ENCODE measurements around the gene RABEP2. TPM values are rescaled to one million over a fixed set of nuclear protein-coding genes. Genes with fewer than 3 reads are reported as not detected.

Gene RABEP2
- total and polyA plus RNA-seq, 9 of the 15 experiments (the other 6 are each of a cell fraction or from before 2014, with no cell fraction given), result 0.15 to 13.4 (median 3.5) TPM

GRCh38 chr16:28879841-28880588 is 45.0 kb downstream of the RABEP2 start (continued):
- peak; percentile 51; the same call in 1 of the 2 replicates for TF ChIP-seq ZBTB7A (IDR thresholded peaks at IDR 0.05; ENCODE audit: borderline replicate concordance, control insufficient read depth, low read depth, low read length)
- TF ChIP-seq NKRF (IDR thresholded peaks at IDR 0.05; ENCODE audit: borderline replicate concordance), result peak; percentile 41; the same call in 1 of the 2 replicates
- no peak for TF ChIP-seq PHTF2 (CRISPR knock-in tag; IDR thresholded peaks at IDR 0.05)
- TF ChIP-seq, protein P1, sequence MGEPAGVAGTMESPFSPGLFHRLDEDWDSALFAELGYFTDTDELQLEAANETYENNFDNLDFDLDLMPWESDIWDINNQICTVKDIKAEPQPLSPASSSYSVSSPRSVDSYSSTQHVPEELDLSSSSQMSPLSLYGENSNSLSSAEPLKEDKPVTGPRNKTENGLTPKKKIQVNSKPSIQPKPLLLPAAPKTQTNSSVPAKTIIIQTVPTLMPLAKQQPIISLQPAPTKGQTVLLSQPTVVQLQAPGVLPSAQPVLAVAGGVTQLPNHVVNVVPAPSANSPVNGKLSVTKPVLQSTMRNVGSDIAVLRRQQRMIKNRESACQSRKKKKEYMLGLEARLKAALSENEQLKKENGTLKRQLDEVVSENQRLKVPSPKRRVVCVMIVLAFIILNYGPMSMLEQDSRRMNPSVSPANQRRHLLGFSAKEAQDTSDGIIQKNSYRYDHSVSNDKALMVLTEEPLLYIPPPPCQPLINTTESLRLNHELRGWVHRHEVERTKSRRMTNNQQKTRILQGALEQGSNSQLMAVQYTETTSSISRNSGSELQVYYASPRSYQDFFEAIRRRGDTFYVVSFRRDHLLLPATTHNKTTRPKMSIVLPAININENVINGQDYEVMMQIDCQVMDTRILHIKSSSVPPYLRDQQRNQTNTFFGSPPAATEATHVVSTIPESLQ (CRISPR knock-in tag; IDR thresholded peaks at IDR 0.05), result peak; percentile 93; the same call in 1 of the 2 replicates
- TF ChIP-seq FOXP4 (CRISPR knock-in tag; IDR thresholded peaks at IDR 0.05; ENCODE audit: borderline replicate concordance), result peak; percentile 95; the same call in 1 of the 2 replicates
- TF ChIP-seq, protein P2, sequence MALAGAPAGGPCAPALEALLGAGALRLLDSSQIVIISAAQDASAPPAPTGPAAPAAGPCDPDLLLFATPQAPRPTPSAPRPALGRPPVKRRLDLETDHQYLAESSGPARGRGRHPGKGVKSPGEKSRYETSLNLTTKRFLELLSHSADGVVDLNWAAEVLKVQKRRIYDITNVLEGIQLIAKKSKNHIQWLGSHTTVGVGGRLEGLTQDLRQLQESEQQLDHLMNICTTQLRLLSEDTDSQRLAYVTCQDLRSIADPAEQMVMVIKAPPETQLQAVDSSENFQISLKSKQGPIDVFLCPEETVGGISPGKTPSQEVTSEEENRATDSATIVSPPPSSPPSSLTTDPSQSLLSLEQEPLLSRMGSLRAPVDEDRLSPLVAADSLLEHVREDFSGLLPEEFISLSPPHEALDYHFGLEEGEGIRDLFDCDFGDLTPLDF (CRISPR knock-in tag; IDR thresholded peaks at IDR 0.05), result peak; percentile 74; the same call in 1 of the 2 replicates
- TF ChIP-seq, protein P3, sequence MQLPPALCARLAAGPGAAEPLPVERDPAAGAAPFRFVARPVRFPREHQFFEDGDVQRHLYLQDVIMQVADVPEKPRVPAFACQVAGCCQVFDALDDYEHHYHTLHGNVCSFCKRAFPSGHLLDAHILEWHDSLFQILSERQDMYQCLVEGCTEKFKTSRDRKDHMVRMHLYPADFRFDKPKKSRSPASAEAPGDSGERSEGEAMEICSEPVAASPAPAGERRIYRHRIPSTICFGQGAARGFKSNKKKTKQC (CRISPR knock-in tag; IDR thresholded peaks at IDR 0.05), result peak; percentile 92
- TF ChIP-seq ZNF431 (CRISPR knock-in tag; IDR thresholded peaks at IDR 0.05), result peak; percentile 41; the same call in 1 of the 2 replicates
- TF ChIP-seq TAF1 (IDR thresholded peaks at IDR 0.05; ENCODE audit: control insufficient read depth, extremely low read depth, insufficient read depth, low read length, severe bottlenecking), result peak; percentile 35
- 0 out of 2 replicates have a peak, but pooled peaks have one; percentile 65 for TF ChIP-seq ZNF197 (CRISPR knock-in tag; IDR thresholded peaks at IDR 0.05; ENCODE audit: low read depth)
- TF ChIP-seq NELFE (IDR thresholded peaks at IDR 0.05; ENCODE audit: insufficient read depth, insufficient read length), result no peak
